Activated CD4-positive, CD25-positive, alpha-beta regulatory T cell (primary cell): ENCODE results near the gene CIRBP.

Experiments
- DNase-seq, 4 experiments: peaks; one replicate each; lab custom pipeline; 2025; lab: John Stamatoyannopoulos, UW

The CIRBP gene

DNA sequence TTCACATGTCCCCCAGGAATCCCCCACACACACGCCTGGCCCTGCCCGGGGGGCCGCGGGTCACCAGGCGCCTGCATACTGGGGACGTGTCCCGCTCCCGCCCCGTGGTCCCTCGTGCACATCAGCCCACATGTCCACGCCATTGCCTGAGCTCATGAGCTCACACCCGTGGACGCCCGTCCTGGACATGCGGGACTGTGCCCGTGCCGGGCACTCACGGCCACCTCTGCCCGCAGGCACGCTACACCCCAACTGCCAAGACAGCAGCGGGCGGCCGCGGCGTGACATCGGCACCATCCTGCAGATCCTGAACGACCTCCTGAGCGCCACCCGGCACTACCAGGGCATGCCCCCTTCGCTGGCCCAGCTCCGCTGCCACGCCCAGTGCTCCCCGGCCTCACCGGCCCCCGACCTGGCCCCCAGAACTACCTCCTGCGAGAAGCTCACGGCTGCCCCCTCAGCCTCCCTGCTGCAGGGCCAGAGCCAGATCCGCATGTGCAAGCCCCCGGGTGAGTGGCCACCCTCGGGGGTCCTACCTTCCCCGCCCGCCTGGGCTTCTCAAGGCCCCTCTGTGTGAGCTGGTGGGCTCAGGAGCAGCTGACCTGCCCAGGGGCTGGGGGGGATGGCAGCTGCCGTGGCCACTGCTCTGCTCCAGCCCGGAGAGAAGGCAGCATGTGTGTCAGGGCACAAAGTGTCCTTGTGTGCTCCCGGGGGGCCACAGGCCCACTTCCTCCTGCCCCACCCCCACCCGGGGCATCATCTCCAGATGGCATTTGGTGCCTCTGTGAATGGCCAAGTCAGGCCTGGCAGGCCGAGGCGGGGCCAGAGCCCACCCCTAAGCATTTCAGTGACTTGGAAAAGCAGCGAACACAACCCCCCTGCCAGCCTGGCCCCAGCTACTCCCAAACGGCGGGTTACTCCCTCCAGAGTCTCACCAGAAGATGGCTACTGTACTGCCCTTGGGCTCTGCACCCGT lies 13.7 kb upstream of the CIRBP start:
- no peak for DNase-seq

DNA sequence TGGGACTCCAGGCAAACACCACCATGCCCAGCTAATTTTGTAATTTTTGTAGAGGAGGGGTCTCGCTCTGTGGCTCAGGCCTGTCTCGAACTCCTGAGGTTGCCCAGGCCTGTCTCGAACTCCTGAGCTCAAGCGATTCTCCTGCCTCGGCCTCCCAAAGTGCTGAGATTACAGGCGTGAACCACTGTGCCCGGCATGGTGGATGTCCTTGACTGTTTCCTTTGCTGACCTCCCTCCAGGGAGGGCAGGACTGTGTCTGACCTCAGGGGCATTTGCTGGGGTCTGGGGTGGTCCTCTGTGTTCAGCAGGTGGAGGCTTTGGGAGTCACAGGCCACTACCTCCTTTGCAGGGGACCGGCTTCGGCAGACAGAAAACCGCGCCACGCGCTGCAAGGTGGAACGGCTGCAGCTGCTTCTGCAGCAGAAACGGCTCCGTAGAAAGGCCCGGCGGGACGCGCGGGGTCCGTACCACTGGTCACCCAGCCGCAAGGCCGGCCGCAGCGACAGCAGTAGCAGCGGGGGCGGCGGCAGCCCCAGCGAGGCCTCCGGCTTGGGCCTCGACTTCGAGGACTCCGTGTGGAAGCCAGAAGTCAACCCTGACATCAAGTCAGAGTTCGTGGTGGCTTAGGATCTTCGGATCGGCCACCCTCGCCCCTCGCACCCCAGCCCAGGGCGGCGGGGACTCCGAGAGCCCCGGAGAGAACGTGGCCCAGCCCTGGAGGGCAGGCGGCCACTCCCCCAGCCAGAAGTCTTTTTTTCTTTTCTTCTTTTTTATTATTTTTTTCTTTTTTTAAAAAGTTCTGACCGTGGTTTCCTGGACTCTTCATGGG lies 12.3 kb upstream of the CIRBP start:
- DNase-seq: no peak

DNA sequence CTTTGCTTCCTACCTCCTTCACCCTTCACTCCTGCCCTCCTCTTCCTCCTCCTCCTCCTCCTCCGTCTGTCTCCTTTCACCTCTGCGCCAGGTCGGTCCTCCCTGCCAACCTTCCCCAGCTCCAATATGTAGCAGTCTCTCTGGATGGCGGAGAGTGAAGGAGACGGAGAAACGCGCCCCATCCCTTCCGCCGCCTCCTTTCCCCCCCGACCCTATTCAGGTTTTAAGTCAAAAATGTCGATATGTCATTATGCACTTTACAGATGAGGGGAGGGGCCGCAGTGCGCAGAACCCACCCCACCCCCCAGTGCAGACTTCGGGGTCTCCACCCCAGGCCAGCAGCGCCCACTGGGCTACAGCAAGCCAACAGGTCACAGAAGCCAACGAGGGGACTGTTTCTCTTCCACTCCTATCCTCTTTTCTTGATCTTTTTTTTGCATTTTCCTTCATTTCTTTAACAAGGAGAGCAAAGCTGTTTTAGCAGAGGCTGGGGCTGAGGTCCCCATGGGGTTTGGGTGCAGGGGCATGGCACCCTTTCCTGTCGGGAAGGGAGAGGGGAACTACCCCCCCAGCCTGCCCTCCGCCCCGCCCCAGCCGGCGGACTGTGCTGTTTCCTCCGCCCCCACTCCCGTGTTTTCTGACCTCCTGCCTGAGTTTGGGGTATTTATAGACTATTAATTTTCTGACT lies 11.5 kb upstream of the CIRBP start:
- no peak for DNase-seq

DNA sequence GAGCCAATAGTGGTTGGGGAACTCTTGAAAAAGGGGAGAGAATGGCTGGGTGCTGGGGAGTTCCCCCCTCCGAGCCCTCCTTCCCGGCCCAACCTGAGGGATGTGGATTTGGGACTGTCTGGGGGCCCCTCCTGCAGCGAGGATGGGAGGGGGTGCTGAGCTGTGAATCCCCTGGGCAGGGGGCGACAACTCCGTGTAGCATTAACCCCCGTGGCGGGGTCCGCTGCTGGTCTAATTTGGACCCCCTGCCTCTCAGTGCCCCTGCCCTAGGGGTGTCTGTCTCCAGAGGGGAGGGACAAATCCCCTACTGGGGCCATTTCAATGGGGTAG lies 11.0 kb upstream of the CIRBP start:
- DNase-seq: no peak

DNA sequence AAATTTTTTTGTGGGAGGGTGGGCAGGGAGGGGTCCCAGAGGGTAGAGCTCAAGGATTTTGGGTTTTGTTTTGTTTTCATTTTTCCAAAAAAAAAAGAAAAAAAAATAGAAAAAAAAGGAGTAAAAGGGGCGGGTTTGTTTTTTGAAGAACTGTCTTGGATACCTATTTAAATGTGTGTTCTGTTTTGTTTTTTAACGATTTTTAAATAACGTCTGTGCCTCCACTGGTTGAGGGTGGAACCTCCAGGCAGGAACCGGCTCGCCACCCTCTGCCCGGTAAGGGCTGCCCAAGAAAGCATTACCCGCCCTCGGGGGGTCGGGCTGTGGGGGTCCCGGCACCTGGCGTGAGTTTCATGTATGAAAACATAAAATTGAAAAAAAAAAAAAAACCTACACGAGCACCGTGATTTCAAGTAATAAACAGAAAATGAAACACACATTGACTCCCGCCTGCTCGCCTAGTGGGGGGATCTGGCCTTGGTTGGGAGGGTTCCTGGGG lies 10.4 kb upstream of the CIRBP start:
- no peak for DNase-seq

DNA sequence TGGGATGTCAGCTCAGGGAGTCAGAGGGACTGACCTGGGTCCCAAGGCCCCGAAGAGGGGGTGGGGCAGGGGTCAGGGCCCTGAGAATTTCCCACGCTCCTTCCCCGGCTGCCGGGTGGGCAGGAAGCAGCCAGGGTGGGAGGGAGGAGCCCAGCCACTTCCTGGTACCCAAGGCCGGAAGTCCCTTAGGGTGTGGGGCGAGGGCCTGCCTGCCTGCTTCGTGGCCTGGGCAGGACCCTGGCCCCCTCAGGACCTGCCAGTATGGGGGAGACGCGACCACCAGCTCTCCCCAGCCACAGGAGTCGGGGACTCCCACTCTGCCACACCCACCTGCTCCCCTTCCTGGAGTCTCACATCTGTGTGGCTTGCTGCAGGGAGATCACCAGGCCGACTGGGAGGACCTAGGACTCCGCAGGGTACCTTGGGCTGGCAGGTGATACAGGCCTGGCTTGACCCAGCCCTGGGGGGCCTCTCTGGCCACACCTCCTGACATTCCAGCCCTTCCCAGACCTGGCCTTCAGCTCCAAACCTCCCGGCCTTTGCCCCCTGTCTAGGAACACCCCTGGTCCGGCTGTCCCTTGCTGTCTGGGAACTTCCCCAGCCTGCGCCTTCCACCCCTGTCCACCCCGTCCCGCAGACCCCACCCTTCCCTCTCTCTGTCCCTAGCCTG lies 9.8 kb upstream of the CIRBP start:
- DNase-seq: peak in 3 of 4 experiments; percentile 50 to 64 (median 52)

DNA sequence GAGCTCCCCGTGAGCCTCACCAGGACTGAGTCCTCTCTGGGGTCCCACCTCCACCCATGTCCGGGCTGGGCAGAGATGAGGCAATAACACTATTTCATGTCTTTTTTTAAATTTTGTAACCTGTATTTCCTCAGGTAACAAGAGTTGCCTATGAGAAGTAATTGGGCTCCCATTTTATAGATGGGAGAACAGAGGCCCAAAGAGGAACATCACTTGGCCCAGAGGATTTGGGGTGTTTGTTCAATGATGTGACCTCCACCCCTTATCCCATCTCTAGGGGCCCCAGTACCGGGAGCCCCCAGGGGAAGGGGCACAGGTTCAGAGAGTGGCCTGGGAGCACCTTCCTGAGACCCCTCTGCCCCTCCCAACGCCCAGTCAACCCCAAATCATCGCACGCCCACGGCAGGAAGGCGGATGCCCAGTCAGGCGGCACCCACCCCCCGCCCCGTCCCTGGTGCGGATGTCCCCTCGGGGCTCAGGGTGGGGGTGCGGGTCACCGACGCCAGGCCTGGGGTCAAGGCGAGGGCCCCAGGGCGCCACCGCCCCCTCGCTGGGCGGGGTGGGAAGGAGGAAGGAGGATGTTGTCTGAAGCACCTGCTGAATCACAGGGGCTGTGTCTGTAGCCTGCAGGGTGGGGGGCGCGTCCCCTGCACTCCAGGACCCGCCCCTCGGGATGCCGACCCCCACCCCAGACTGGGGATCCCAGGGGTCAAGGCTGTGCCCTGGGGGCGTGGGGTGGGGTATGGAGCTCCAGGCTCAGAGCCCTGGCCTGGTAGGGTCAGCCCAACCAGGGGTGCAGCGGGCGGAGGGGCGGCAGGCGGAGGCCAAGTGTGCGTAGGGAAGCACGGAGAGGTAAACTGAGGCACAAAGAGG lies 9.0 kb upstream of the CIRBP start:
- DNase-seq: peak in 1 of 4 experiments; percentile 37

DNA sequence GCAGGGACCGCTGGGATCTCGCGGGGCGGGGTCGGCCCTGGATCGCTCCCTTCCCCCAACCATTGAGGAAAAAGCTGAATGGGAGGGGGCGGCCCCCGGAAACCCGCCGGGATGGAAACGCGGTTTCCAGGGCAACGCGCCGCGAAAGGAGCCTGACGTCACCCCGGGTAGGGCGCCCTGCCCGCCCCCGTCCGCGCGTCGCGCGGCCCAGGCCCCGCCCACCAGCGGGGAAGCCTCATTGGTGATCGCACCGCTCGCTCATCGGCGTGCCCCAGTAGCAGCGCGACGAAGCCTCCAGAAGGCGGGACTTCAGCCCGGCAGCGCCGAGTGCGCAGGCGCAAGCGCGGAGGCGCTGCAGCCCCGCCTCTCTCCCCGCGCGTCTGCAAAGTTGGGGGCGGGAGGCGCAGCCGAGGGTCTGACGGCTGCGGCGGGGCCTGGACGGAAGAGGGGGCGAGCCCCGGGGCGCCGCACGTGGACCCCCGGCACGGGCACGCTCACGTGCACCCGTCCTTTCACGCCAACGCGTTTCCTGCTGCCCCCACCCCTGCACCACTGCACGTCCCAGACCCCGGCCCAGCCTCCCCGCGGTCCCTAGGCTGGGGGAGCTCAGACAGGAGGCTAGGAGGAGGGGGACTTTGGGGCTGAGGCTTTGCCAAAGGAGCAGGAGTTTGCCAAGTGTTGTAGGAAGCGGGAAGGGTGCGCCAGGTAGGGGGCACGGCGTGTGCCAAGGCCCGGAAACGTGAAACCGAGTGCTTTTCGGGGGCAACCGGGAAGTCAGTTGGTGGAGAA lies 8.2 kb upstream of the CIRBP start:
- peak; percentile 91 to 95 (median 94) for DNase-seq

DNA sequence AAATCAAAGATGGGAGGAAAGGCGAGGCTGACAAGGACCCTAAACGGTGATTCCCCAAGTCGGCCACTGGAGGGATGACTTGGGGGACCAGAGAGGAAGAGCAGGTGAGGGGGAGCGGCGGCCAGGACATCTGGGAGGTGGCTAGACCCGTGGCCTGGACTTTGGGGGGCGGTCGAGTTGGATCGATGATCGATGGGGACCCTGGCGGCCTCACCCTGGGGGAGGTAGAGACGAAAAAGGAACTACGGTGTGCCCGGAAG lies 7.7 kb upstream of the CIRBP start:
- DNase-seq: no peak

DNA sequence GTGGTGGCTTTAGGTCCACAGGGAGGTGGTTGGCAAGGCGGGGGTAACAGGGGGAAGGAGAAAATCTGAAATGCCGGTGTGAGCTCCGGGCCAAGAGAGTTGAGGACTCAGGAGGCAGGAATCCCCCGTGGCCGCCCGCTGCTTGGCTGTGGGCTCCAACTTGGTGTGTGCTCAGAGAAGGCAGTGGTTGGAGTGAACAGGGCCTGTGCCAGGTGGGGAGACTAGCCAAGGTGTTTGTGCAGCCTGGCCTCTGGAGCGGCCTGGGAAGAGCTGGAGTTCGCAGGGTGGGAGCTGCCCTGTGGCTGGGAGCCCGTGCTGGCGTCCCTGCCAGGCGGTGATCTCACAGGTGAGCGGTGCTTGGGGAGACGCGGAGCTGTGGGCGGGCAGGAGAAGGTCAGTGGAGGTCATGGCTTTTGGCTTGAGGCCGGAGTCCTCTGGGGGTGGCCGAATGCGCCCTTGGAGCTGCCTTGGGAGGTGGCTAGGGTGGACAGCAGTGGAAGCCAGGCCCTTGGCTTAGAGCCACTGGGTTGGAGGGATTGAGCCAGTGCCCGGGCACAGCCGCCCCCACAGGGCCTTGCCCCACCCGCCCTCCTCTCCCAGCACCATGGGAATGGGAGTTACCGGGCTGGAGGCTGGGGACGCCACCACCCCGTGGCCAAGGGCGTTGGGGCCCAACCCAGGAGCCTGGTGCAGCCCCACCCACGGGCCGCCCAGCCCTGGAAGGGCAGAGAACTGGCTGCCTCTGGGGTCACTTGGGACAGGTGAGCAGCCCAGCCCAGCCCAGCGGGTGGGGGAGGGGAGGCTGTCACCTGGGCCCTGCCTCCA lies 7.1 kb upstream of the CIRBP start:
- DNase-seq: no peak

DNA sequence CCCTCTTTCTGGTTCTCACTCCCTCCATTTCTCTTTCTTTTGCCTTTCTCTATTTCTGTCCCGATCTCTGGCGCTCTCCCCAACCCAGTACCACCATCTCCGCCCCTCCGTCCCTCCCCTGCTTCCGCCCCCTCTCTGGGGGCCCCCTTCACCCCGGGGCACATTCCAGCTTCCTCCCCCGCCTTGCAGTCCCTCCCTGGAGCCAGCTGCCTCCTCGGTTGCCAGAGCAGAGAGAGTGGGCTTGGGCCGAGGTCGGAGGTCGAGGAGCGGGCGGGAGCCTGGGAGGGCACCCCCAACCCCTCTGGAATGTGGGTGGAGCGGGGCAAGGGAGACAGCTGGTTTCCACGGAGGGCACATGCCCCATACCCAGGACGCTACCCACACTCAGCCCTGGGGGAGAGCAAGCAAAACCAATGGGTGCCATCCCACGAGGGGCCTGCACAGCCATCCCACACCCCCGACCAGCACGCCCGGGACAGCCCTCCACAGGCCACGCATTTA lies 6.5 kb upstream of the CIRBP start:
- DNase-seq: no peak

DNA sequence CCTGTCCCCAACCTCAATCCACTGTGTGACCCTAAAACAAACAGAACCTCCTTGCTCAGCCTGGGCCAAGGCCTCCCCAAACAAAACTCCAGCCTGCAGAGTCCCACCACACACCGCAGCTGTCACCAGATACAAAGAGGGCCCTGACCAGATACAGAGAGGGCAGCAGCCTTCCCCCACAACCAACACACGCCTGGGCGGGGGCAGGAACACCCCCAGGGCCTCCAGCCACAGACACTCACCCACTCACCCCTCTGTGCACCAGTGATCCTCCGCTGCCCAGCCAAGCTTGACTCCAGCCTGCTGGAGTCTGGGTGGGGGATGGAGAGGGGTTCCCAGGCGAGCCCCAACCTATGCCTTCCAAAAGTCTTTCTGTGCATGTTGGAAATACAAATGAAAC lies 5.9 kb upstream of the CIRBP start:
- no peak for DNase-seq

DNA sequence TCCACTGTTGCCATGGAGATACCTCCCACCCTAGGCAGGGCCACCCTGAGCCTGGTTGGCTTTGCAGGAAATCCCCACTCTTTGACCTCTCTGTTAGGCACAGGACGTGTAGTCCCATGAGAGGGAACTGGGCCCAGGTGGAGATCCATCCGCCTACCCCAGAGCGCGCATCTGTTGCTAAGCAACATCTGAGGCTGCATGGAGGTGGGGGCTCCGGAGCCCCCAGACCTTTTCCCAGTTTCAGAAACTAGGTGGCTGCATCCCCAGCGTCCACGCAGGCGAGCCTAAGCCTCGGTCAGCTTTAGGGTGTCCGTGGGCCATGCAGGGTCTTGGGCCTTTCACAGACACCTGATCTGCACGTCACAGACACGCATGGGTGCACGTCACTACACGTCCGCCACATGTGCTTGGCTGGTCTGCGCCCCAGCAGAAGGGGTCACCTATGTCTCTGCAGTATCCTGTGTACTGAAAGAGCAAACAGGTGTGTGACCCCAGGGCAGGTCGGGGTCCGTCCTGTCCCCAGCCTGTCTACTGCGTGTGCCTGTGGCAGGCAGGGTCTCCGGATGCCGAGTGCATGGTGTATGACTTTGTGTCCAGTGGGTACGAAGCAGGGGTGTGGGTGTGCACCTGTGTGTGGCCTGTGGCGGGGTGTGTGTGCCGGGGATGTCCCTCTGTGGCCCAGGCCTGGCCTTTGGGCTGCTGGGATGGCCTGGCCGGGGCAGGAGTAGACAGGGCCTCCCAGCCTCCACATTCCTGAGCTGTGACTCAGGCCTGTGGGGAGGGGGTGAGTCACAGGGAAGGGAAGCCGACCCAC lies 4.1 kb upstream of the CIRBP start:
- DNase-seq: no peak

DNA sequence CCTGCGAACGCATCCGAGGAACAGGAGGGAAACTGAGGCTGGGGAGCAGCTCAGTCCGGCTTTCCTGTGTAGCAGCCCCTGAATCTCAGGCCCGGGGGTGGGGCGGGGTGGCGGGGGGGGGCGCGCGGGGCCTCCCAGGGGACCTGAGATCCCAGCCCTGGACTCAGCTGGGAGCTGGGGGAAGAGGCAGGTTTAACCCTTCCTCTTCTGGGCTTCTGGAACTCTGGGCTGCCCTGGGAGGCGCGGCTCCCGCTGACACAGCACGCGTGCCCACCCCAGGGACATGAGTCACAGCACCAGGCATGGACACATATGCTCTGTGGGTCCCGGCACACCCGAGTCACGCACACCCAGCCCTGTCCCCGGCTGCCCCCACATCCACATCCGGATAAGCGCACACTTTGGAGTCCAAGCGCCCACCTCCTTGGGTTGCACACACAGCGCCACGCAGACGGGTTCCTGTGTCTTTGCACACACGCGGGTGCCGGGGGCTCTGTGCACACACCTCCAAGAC lies 3.5 kb upstream of the CIRBP start:
- DNase-seq: peak in 1 of 4 experiments; percentile 37

DNA sequence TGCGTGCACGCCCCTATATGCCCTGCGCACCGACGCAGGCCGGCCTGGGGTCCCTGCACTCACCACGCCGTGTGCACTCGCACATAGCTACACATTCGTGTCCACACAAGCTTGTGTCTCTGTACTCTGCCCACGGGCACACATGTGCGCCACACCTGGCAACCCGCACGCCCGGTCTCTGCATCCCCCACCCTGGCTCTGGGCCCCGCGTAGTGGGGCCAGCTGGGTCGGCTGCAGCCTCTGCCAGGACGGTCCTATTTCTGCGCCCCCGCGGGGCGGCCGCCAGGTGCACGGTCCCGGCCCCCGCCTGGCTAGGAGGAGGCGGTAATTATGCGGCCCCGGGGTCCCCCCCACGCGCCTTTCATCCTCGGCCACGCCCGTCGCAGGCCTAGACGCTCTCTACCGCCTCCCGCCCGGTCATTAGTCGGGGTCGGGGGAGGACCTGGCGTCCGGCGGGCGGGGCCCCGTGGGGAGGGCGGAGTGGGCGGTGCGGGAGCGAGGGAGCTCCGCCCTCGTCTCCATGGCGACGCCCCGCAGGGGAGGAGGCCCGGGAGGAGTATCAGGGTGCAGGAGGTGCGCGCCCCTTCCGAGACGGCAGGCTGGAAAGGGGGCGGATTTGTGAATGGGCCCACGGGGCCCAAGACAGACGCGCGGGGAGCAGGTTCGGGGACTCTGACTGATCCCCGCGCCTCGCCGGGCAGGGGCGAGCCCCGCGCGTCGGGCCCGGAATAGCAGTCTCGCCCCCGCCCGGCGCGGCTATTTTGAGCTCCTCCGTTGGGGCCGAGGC lies 2.8 kb upstream of the CIRBP start:
- peak; percentile 59 to 73 (median 70) for DNase-seq

DNA sequence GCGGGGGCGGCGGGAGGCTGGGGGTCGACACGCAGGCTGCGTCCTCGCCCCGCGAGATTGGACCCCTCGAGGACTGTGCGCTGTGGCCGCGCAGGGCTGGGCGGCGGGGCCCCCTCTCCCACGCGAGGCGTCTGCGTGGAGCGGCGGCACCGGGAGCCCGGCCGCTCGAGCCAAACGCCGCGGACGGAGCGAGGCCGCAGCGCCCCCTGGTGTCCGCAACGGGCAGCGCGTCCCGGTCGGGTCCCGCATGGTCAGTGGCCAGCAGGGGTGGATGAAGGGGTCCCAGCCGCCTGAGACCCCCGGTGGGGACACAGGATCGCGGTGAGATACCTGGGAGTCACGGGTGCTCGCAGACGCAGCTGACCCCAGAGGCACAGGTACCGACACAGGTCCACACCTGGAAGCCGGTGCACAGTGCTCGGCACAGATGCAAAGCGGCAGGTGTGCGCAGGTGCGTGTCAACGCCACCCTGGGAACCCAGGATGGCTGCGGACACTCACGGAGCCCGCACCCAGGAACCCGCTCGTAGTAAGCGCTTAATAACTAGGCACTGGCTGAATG lies 2.1 kb upstream of the CIRBP start:
- DNase-seq: peak; percentile 53 to 62 (median 58)
